Activated T-helper 17 cell treated with anti-CD3 and anti-CD28 coated beads, Interleukin-2, amount 50 U/mL, for 72 hours (primary cell): ENCODE measurements around the gene LARGE2. TPM values are rescaled to one million over a fixed set of nuclear protein-coding genes. Genes with fewer than 3 reads are reported as not detected.

Source experiments
- ATAC-seq: fragments of 150-1000 bp; cut with Tn5 transposase; replicated peaks from 2 replicates; pipeline ENCODE4 v1.10.0; 2021; ENCODE audit warnings: mild to moderate bottlenecking, moderate library complexity
- H3K27ac Mint-ChIP-seq: one replicate; pipeline ENCODE4 v1.8.0; 2022; ENCODE audit warnings: mixed read lengths
- H3K27me3 Mint-ChIP-seq: one replicate; pipeline ENCODE4 v1.8.0; 2022; ENCODE audit warnings: mixed read lengths
- H3K36me3 Mint-ChIP-seq: one replicate; pipeline ENCODE4 v1.8.0; 2022; ENCODE audit warnings: low read depth, mild to moderate bottlenecking, mixed read lengths
- H3K4me1 Mint-ChIP-seq: one replicate; pipeline ENCODE4 v1.8.0; 2022; ENCODE audit warnings: mixed read lengths
- H3K4me3 Mint-ChIP-seq: one replicate; pipeline ENCODE4 v1.8.0; 2022; ENCODE audit warnings: mild to moderate bottlenecking, mixed read lengths
- H3K9me3 Mint-ChIP-seq: one replicate; pipeline ENCODE4 v1.8.0; 2022; ENCODE audit warnings: mixed read lengths
- total RNA-seq, 2 donors: library from RNA; stranded (reverse); gene quantifications; one replicate each; pipeline ENCODE4 v1.2.3, GENCODE V29; 2022

Gene LARGE2
- total RNA-seq, 2 donors from 2014 or later: 0.80 to 1.8 TPM

GRCh38 chr11:45927332-45927683 lies 4.9 kb downstream of the LARGE2 start:
- no peaks in the 10 kb centered on the region for H3K9me3 Mint-ChIP-seq
- peaks cover 8% of the 10 kb centered on the region for H3K36me3 Mint-ChIP-seq
- H3K27me3 Mint-ChIP-seq: no peaks in the 10 kb centered on the region
- H3K4me3 Mint-ChIP-seq: no peak overlapping the region
- H3K4me1 Mint-ChIP-seq: peaks cover 19% of the 10 kb centered on the region
- ATAC-seq: no peak
- peak overlapping the region; percentile 47 for H3K27ac Mint-ChIP-seq

- Mint-ChIP-seq H3K9me3 (no peaks in the 10 kb centered on the region), H3K27me3 (no peaks in the 10 kb centered on the region), H3K27ac (peak overlapping the region; percentile 68), H3K36me3 (peaks cover 14% of the 10 kb centered on the region), H3K4me3 (no peak overlapping the region), H3K4me1 (peaks cover 19% of the 10 kb centered on the region)
- no peak for ATAC-seq
Observed at GRCh38 chr11:45927684-45928413, 5.4 kb downstream of the LARGE2 start.

DNA sequence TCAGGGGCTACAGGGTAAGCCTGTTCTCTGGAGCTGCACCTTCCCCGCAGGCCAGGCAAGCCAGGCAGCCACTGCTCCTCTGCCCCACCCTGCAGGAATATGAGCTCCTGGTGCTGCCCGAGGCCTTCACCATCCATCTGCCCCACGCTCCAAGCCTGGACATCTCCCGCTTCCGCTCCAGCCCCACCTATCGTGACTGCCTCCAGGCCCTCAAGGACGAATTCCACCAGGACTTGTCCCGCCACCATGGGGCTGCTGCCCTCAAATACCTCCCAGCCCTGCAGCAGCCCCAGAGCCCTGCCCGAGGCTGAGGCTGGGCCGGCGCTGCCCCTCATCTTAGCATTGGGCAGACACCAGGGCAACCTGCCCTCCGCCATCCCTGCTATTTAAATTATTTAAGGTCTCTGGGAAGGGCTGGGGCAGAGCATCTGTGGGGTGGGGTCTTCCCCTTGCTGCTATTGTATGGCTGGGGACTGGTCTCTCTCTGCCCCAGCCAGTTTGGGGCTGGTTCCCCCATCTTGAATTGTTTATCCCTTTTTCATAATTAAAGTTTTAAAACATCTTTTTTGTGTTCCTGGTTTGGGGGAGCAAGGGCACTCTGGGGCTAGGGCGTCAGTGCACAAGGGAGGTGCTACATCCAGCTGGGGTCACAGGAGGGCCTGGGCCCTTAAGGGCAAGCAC lies 6.2 kb downstream of the LARGE2 start:
- Mint-ChIP-seq H3K36me3 (peaks cover 22% of the 10 kb centered on the region), H3K4me3 (no peak overlapping the region), H3K4me1 (peaks cover 19% of the 10 kb centered on the region), H3K27me3 (no peaks in the 10 kb centered on the region), H3K27ac (peak overlapping the region; percentile 68), H3K9me3 (no peaks in the 10 kb centered on the region)
- ATAC-seq: no peak

GRCh38 chr11:45929486-45930030 lies 7.1 kb downstream of the LARGE2 start:
- peak overlapping the region; percentile 67 for H3K4me3 Mint-ChIP-seq
- ATAC-seq: peak; percentile 42

DNA sequence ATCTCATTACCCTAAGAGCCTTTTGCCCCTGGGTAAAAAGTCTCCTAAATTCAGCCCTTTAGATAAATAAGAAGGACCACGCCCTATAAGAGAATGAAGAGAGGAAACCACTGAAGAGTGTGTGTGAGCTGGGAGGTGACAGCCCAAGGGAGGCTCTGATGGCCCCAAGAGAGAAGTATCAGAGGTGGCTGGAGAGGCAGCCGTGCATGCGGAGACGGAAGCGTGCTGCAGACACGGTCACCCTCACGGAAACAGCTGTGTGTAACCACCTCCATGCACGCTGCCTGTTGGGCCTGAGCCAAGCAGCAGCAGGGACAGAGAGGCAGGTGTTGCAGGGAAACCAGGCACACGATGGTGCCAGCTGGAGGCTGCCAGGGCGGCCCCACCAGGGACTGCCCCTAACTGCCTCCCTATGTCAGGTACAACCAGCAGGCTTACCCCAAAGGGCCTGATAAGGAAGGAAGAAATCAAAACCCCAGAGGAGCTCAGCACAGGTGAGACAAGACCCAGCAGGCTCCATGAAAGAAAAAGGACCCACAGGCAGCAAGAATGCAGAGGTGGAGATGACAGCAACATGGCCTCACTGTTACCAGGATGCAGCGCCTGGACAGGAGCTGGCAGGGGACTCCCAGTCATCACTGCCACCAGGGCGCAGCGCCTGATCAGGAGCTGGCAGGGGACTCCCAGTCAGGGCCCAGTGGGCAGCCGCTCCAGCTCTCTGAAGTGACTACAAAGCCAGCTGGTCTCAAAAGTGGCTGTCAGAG lies 7.8 kb downstream of the LARGE2 start:
- H3K27ac Mint-ChIP-seq: peak overlapping the region; percentile 89
- H3K36me3 Mint-ChIP-seq: peaks cover 34% of the 10 kb centered on the region
- no peaks in the 10 kb centered on the region for H3K27me3 Mint-ChIP-seq
- peaks cover 19% of the 10 kb centered on the region for H3K4me1 Mint-ChIP-seq
- H3K4me3 Mint-ChIP-seq: peak overlapping the region; percentile 67
- ATAC-seq: peak; percentile 69
- no peaks in the 10 kb centered on the region for H3K9me3 Mint-ChIP-seq

More at GRCh38 chr11:45929486-45930030, 7.1 kb downstream of the LARGE2 start:
- Mint-ChIP-seq H3K36me3 (peaks cover 27% of the 10 kb centered on the region), H3K4me1 (peaks cover 19% of the 10 kb centered on the region), H3K27me3 (no peaks in the 10 kb centered on the region), H3K27ac (peak overlapping the region; percentile 89), H3K9me3 (no peaks in the 10 kb centered on the region)

GRCh38 chr11:45930951-45931570 lies 8.6 kb downstream of the LARGE2 start:
- no peak for ATAC-seq
- Mint-ChIP-seq H3K9me3 (no peaks in the 10 kb centered on the region), H3K27ac (peak overlapping the region; percentile 29), H3K27me3 (no peaks in the 10 kb centered on the region), H3K4me1 (peaks cover 19% of the 10 kb centered on the region), H3K4me3 (peak overlapping the region; percentile 67), H3K36me3 (peaks cover 42% of the 10 kb centered on the region)

GRCh38 chr11:45931739-45932138 lies 9.3 kb downstream of the LARGE2 start:
- no peak for ATAC-seq
- Mint-ChIP-seq H3K4me1 (peaks cover 19% of the 10 kb centered on the region), H3K9me3 (no peaks in the 10 kb centered on the region), H3K36me3 (peaks cover 48% of the 10 kb centered on the region), H3K27ac (peak overlapping the region; percentile 29), H3K4me3 (no peak overlapping the region), H3K27me3 (no peaks in the 10 kb centered on the region)

- H3K27me3 Mint-ChIP-seq: no peaks in the 10 kb centered on the region
- no peak for ATAC-seq
- H3K4me3 Mint-ChIP-seq: no peak overlapping the region
- H3K36me3 Mint-ChIP-seq: peaks cover 52% of the 10 kb centered on the region
- H3K9me3 Mint-ChIP-seq: no peaks in the 10 kb centered on the region
- H3K27ac Mint-ChIP-seq: peak overlapping the region; percentile 28
- peaks cover 19% of the 10 kb centered on the region for H3K4me1 Mint-ChIP-seq
Observed at GRCh38 chr11:45932217-45932616, 9.8 kb downstream of the LARGE2 start.

DNA sequence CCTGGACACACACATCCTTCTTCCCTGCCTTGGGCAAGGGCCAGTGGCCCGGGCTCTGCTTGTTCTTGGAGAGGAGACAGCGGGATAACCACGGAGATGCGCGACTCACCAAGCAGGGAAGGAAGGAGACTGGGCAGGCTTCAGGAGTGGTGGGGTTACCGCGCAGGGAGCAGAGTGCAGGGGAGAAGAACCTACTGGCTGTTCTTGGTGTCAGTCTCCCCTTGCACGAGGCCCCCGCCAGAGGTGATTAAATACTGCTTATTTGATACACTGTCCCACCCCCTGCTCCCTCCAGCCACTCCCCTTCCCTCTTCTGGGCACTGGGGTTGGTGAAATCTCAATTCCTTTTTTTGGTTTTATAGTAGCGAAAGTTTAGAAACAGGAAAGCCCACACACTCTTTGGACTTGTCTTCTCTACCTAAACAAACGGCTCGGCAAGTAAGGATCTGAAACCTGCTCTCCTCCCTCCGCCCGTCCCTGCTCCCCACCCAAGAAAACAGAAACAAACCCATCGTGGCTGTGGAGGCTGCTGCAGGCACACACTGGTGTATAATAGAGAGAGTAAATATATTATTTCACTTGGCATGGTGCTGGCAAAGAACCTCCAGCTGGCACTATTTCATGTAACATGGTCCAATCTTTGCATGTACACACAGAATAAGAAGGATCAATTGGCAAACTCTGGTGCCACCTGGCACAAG lies 10.8 kb downstream of the LARGE2 start:
- peaks cover 60% of the 10 kb centered on the region for H3K36me3 Mint-ChIP-seq
- H3K4me1 Mint-ChIP-seq: peaks cover 19% of the 10 kb centered on the region
- ATAC-seq: no peak
- H3K4me3 Mint-ChIP-seq: no peak overlapping the region
- H3K27ac Mint-ChIP-seq: peak overlapping the region; percentile 28
- H3K9me3 Mint-ChIP-seq: no peaks in the 10 kb centered on the region
- H3K27me3 Mint-ChIP-seq: no peaks in the 10 kb centered on the region

DNA sequence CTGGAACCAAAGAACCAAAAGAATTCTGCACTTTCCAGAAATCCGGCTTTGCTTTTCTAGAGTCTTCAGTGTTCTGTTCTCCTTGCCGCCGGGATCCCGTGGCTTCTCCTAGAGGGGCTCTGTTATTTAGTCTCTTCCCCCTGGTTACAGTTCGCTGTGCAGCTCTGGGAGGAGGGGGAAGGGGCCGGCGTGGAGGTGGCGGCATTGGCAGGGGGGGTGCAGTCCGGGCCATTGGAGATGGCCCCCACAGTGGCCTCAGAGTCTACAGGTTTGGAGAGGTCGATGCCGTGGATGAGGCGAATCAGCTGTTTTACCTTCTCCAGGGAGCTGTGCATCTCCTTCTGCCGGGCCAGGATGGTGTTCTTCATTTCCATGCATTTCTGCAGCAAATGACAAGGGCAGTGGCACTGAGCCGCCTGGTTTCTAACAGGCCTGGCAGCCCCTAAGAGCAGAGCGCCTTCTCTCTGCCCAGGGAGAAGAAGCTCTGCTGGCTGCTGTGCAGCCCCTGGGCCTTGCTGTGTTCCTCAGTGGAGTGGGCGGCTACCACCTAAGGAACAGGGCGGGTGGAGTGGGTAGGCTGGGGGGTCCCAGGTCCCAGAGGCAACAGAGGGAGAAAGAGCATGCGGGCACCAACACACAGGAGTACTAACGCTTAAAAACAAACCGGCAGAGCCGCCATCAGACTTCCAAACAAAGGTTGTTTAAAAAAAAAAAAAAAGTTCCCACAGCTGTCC lies 11.6 kb downstream of the LARGE2 start:
- Mint-ChIP-seq H3K9me3 (no peaks in the 10 kb centered on the region), H3K36me3 (peaks cover 67% of the 10 kb centered on the region)
- no peak for ATAC-seq

DNA sequence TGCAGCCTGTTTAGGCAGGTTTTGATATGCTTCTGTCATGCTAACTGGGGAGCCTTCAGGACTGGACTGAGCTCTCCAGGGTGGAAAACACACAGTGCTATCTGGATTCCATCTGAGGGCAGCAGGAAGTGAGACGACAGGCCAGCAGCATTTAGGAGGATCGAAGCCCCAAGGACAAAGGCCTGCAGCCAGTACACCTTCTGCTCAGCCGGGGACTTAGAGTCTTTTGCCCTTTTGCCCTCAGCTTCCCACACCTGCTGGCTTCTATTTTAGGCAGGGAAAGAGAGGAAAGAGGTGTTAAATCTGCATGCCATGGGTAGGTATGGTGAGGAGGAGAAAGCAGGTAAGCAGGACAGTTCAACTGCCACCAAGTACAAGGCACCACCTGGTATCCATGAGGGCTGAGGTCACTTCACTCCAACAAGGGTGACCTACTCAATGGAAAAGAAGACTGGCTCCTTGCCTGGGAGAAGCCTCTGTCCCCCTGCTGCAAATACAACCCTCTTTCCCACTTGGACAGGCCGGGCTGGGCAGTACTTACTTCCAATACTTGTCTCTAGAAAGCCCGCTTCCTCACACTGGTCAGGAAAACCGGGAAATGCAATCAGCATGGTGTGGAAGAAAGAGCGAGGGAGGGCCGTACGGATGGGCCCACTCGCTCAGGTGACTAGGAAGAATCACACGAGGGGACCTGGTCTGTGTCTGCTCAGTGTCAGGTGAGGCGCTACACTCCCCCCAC lies 12.3 kb downstream of the LARGE2 start:
- no peak overlapping the region for H3K27ac Mint-ChIP-seq
- no peaks in the 10 kb centered on the region for H3K9me3 Mint-ChIP-seq
- no peak overlapping the region for H3K4me3 Mint-ChIP-seq
- ATAC-seq: no peak
- H3K27me3 Mint-ChIP-seq: no peaks in the 10 kb centered on the region
- H3K36me3 Mint-ChIP-seq: peaks cover 74% of the 10 kb centered on the region
- peaks cover 18% of the 10 kb centered on the region for H3K4me1 Mint-ChIP-seq

More for the DNA sequence above, 11.6 kb downstream of the LARGE2 start:
- H3K27ac Mint-ChIP-seq: no peak overlapping the region
- H3K4me1 Mint-ChIP-seq: peaks cover 19% of the 10 kb centered on the region
- no peak overlapping the region for H3K4me3 Mint-ChIP-seq
- no peaks in the 10 kb centered on the region for H3K27me3 Mint-ChIP-seq

- ATAC-seq: no peak
- Mint-ChIP-seq H3K27me3 (no peaks in the 10 kb centered on the region), H3K9me3 (no peaks in the 10 kb centered on the region), H3K4me1 (peaks cover 11% of the 10 kb centered on the region), H3K4me3 (no peak overlapping the region), H3K27ac (no peak overlapping the region), H3K36me3 (peaks cover 76% of the 10 kb centered on the region)
Observed at GRCh38 chr11:45935349-45936064, 13.1 kb downstream of the LARGE2 start.
